GM10266 (cell line): ENCODE measurements around the gene NFKBIA.
"Not testable (repeated sequence)": the region's sequence is repeated elsewhere in the genome, so short reads cannot be mapped to it uniquely, and the experiment has no call there.

Experiments
- DNase-seq: peaks from one replicate; pipeline ENCODE4 v3.0.0; 2012; ENCODE audit errors: extremely low spot score
- TF ChIP-seq, protein P1 (sequence below): IDR thresholded peaks from 2 replicates; pipeline ENCODE4 v1.5.1; 2012; ENCODE audit warnings: mild to moderate bottlenecking, low read depth; ENCODE audit not compliant: control insufficient read depth, insufficient read depth; ENCODE audit errors: missing control alignments

NFKBIA gene, protein sequence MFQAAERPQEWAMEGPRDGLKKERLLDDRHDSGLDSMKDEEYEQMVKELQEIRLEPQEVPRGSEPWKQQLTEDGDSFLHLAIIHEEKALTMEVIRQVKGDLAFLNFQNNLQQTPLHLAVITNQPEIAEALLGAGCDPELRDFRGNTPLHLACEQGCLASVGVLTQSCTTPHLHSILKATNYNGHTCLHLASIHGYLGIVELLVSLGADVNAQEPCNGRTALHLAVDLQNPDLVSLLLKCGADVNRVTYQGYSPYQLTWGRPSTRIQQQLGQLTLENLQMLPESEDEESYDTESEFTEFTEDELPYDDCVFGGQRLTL

DNA sequence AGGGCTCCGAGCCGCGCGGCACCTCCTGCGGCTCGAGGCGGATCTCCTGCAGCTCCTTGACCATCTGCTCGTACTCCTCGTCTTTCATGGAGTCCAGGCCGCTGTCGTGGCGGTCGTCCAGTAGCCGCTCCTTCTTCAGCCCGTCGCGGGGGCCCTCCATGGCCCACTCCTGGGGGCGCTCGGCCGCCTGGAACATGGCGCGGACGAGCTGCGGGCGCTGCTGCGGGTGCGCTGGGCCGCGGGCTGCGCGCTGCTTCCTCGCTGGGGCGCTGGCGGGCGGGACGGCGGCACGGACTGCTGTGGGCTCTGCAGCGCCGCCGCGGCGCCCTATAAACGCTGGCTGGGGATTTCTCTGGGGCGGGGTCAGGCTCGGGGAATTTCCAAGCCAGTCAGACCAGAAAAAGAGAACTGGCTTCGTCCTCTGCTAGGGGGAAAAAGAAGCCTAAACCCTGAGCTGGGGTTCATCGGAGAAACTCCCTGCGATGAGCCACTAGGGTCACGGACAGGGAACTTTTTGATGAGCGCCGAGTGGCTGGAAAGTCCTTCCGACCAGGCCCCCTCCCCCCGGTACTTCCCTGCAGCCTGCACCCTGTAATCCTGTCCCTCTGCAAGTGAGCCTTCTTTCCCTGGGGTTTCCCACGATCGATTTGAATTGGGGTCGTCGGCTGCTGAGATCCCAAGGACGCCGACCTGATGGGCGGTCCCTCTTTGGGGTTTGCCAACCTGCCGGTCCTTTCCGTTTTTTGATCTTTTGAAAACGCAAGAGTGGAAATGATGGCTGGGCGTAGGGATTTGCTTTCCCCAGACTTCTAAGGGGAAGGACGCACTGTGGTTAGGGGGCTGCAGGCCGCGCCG lies at the start of gene NFKBIA:
Gene NFKBIA (minus strand): TSS at position 301 of the 855 bp plus-strand sequence. CDS start 105 bp downstream, at position 196.
- peak; percentile 89 for DNase-seq
- TF ChIP-seq, protein P1, sequence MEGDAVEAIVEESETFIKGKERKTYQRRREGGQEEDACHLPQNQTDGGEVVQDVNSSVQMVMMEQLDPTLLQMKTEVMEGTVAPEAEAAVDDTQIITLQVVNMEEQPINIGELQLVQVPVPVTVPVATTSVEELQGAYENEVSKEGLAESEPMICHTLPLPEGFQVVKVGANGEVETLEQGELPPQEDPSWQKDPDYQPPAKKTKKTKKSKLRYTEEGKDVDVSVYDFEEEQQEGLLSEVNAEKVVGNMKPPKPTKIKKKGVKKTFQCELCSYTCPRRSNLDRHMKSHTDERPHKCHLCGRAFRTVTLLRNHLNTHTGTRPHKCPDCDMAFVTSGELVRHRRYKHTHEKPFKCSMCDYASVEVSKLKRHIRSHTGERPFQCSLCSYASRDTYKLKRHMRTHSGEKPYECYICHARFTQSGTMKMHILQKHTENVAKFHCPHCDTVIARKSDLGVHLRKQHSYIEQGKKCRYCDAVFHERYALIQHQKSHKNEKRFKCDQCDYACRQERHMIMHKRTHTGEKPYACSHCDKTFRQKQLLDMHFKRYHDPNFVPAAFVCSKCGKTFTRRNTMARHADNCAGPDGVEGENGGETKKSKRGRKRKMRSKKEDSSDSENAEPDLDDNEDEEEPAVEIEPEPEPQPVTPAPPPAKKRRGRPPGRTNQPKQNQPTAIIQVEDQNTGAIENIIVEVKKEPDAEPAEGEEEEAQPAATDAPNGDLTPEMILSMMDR, result peak; percentile 58

DNA sequence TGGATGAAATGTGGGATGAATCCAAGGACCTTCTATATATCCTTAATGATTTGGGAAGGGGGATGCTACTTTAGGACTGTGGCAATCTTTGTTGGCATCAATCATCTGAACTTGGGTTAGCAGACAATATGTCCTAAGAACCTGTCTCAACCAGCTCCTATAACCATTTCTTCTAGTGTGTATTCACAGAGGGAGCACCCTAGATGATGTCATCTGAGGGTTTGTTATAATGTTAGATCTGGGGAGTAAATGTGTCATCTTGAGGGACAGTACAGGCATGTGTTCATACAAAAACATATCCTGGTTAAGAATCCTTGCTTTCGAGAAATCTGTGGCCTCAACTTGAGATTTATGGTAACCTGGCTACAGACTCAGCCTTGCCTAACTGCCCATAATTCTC lies 41.9 kb upstream of the NFKBIA start:
- TF ChIP-seq, protein P1, result no peak
- no peak for DNase-seq

DNA sequence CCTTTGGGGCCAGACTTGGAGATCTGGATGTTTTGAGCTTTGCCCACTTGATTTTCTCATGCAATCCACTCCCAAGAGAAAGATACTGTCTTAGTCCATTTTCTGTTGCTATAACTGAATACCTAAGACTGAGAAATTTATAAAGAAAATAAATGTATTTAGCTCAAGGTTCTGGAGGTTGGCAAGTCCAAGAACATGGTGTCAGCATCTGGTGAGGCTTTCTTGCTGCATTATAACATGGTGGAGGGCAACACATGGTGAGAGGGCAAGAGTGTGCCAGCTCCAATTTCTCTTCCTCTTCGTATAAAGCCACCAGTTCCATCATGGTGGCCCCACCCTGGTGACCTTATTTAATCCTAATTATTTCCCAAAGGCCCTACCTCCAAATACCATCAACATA lies 39.6 kb upstream of the NFKBIA start:
- TF ChIP-seq, protein P1, result no peak
- DNase-seq, result no peak

DNA sequence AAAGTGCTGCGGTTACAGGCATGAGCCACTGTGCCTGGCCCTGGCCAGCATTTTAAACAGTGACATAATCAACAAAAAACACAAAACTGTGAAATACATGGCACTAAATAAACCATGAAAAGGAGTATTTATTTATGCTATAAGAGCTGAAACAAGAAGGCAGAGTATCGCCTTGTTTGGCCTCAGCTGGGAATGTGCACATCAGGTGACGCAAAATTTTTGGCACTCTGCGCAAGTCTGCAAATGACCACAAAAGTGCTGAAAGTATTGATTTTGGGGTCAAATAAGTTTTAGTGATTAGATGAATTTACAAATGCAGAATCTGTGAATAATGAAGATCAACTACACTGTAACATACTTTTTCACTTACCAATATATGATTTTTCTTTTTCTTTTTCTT lies 36.6 kb upstream of the NFKBIA start:
- no peak for DNase-seq
- TF ChIP-seq, protein P1, result no peak

DNA sequence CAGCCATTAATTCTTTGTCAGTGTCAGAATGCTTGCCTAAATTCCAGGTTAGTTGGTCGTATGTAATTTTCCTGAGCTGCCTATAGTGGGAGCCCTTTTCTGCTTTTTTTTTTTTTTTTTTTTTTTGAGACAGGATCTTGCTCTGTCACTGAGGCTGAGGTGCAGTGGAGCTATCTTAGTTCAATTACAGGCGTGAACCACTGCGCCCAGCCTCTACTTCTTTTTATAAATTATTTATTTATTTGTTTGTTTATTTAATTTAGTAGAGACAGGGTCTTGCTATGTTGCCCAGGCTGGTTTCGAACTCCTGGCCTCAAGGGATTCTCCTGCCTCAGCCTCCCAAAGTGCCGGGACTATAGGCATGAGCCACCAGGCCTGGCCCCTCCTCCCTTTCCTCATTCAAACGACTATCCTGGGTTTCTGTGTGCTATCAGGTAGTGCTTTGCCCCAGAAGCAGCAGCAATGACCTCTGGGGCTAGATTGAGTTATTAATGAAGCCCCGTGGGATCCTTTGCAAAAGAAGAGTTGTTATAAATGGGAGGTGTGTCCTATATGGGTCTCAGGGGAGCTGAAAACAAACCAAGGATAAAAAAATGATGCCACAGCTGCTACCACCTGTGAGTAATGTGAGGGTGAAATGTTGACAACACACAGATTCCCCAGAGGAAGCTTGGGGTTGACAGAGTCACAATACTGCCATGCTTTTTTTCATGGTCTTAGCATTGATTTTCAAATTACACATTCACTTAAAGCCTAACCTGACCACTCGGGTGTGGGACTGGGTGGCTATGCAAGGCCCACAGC lies 34.6 kb upstream of the NFKBIA start:
- TF ChIP-seq, protein P1, result peak; percentile 53
- peak; percentile 17 for DNase-seq

DNA sequence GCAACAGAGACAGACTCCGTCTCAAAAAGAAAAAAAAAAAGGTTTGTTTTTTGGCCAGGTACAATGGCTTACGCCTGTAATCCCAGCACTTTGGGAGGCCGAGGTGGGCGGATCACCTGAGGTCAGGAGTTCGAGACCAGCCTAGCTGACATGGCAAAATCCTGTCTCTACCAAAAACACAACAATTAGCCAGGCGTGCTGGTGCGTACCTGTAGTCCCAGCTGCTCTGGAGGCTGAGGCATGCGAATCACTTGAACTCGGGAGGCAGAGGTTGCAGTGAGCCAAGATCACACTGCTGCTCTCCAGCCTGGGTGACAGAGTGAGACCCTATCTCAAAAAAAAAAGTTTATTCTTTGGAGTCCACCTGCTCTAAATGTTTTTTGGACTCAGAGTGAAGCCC lies 33.9 kb upstream of the NFKBIA start:
- DNase-seq, result not testable (repeated sequence)

DNA sequence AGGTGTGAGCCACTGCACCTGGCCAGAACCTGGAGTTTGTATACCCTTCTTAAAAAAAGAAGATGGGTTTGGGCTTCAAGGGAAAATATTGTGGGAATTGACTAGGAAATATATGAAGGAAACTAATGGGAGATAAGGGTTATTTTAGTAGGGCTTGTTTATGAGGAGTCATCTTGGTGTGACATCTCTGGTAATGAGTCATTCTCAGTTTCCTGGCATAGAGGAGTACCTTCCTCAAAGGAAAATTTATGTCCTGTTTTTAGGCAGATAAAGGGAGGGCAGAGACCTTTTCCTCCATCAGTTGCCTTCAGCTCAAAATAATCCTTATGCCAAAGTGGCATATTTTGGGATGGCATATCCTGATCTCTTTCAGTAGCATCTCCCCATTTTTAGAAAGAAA lies 30.6 kb upstream of the NFKBIA start:
- TF ChIP-seq, protein P1, result no peak

More for the DNA sequence above, 30.6 kb upstream of the NFKBIA start:
- DNase-seq, result no peak
